NCI-H146 treated with DMSO at 0.1 percent for 48 hours (cell line): ENCODE measurements around the gene COL4A2.
"Not testable (repeated sequence)": the region's sequence is repeated elsewhere in the genome, so short reads cannot be mapped to it uniquely, and the experiment has no call there.

Experiments
- DNase-seq: peaks from one replicate; lab custom pipeline; 2025; ENCODE audit not compliant: unreplicated experiment; lab: John Stamatoyannopoulos, UW

Gene COL4A2

DNA sequence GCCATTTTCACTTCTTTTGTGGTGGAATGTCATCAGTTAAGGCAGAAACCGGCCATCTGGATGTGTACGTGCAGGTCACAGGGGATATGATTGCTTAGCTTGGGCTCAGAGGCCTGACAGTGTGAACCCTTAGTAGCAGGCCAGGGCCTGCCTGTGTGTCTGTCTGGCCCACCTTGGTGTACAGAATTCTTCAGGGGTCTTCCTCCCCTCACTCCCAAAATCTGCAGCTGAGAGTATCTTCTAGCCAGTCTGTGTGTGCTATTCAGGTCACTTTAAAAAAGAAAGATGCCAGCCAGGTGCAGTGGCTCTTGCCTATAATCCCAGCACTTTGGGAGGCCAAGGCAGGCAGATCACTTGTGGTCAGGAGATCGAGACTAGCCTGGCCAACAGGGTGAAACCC lies 179.8 kb downstream of the COL4A2 start:
- not testable (repeated sequence) for DNase-seq

DNA sequence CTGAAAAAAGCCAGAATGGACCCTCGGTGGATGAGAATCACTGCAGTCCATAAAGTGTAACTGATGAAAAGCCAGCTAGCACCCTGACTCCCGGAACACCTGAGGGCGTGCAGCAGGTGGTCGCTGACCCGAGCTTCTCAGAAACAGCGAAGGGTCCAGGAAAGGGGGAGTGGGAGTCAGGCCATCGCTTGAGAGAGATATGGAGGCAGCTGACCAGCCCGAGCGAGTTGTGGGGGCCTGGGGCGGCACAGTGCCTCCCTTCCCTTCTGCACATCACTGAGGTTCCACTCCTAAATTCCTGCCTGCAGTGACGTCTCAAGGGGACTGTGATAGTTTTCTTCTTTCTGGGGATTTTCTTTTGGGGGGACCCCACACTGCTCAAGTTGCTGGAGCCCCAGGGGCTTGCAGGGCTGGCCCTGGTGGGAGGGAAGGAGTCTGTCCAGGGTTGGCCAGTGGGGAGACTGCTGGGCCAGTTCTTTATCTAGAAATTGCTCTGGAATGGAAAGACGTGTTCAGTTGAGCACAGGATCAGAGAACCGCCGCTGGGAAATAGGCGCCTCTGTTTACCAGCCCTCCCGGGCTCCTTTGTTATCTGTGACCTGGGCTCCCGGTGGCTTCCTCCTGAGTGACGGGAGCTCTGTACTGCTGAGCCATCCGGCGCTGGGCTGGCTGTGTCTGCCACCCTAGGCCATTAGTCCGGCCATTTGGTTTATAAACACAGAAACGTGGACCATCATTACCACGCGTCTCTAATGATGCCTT lies 183.1 kb downstream of the COL4A2 start:
- peak; percentile 80 for DNase-seq

- no peak for DNase-seq
Observed at GRCh38 chr13:110491869-110492678, 185.0 kb downstream of the COL4A2 start.

DNA sequence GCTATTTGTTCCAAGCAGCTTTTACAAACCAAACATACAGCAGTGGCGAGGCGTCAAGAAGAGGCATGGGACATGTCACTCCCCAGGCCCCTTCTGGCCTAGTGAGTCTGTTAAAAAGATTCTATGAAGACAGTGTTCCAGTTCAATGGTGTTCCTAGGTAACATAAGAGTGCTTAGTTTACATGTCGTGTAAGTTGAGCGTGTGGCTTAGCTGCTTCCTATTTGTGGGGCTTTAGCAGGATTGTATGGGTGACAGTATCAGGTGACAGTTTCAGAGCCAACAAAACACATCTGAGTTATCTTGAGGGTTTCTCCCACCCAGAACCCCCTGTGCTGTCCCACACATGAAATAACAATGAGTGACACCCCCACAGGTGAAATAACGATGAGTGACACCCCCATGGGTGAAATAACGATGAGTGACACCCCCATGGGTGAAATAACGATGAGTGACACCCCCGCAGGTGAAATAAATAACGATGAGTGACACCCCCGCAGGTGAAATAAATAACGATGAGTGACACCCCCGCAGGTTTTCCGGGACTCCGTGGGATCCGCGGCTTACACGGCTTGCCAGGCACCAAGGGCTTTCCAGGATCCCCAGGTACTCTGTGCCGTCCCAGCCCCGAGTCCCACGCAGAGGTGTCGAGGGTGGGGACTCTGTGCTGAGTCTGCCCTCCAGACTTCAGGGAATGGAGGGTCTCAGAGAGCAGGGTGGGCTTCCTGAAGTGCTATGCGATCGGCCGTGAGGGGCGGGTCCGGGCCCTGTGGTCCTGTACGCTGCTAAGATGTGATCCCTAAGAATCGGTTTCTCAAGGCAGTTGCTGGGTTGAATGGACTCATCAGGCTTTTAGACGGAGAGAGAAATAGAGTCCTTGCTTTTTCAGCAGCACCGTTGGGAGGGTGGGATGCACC lies 185.9 kb downstream of the COL4A2 start:
- DNase-seq: no peak

- DNase-seq: no peak
Observed at GRCh38 chr13:110493613-110494012, 186.5 kb downstream of the COL4A2 start.

DNA sequence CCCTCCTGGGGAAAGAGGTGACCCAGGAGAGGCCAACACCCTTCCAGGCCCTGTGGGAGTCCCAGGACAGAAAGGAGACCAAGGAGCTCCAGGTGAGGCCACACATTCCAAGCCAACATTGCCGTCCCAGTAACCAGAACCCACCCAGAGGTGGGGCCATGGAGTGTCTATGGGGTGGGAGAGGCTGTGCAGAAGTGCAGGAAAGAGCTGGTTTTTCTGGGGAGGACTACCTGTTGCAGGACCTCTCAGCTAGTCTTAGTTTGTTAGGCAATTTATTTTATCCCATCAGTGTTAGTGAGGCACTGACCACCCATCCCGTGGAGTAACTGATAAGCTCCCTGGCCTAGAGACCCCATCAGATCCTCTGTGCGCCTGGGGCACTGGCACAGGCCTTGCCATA lies 188.3 kb downstream of the COL4A2 start:
- no peak for DNase-seq

- DNase-seq: no peak
Observed at GRCh38 chr13:110495881-110496280, 188.8 kb downstream of the COL4A2 start.

GRCh38 chr13:110496281-110496680 lies 189.2 kb downstream of the COL4A2 start:
- no peak for DNase-seq

- DNase-seq: no peak
Observed at GRCh38 chr13:110497003-110497402, 189.9 kb downstream of the COL4A2 start.

DNA sequence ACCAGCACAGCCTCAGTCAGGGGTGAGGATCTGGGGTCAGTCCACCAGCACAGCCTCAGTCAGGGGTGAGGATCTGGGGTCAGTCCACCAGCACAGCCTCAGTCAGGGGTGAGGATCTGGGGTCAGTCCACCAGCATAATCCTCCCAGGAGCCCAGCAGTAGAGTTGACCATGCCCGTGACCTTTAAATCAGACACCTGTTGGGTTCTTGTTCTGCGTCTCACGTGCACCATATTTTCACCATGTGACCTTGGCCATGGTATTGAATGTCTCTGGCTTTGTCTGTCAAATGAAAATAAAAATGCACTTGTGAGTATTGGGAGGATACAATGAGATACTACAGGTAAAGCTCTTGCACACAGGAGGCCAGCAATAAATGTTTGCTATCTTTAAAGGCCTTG lies 190.8 kb downstream of the COL4A2 start:
- DNase-seq: not testable (repeated sequence)

GRCh38 chr13:110498327-110498726 lies 191.2 kb downstream of the COL4A2 start:
- DNase-seq: no peak

- DNase-seq: no peak
Observed at GRCh38 chr13:110498765-110499164, 191.7 kb downstream of the COL4A2 start.

GRCh38 chr13:110499621-110500281 lies 192.7 kb downstream of the COL4A2 start:
- DNase-seq: peak; percentile 96

- DNase-seq: no peak
Observed at GRCh38 chr13:110500341-110500740, 193.3 kb downstream of the COL4A2 start.

GRCh38 chr13:110501188-110501587 lies 194.1 kb downstream of the COL4A2 start:
- no peak for DNase-seq

GRCh38 chr13:110503037-110503901 lies 196.2 kb downstream of the COL4A2 start:
- DNase-seq: no peak

DNA sequence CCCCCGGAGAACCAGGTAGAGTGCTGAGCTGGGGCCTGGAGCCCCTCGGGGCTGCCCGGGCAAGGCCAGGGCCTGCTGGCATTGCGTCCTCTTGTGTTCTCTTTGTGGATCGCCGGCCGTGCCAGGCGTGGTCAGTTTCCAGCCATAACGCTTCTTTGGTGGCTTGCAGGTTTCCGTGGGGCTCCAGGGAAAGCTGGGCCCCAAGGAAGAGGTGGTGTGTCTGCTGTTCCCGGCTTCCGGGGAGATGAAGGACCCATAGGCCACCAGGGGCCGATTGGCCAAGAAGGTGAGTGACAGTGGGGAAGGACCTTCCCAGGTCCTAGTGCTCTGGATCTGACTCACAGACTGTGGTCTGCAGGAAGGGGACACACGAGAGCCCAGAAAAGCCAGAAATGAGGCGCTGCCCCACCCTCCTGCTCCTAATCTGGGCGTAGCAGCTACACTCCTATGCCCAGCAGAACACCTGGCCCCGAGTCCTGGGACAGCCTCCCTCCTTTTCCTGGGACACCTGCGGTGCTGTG lies 197.0 kb downstream of the COL4A2 start:
- no peak for DNase-seq

- DNase-seq: no peak
Observed at GRCh38 chr13:110505594-110505993, 198.5 kb downstream of the COL4A2 start.

- DNase-seq: no peak
Observed at GRCh38 chr13:110506396-110506795, 199.3 kb downstream of the COL4A2 start.
